ENCODE results near the gene REM2.

DNA sequence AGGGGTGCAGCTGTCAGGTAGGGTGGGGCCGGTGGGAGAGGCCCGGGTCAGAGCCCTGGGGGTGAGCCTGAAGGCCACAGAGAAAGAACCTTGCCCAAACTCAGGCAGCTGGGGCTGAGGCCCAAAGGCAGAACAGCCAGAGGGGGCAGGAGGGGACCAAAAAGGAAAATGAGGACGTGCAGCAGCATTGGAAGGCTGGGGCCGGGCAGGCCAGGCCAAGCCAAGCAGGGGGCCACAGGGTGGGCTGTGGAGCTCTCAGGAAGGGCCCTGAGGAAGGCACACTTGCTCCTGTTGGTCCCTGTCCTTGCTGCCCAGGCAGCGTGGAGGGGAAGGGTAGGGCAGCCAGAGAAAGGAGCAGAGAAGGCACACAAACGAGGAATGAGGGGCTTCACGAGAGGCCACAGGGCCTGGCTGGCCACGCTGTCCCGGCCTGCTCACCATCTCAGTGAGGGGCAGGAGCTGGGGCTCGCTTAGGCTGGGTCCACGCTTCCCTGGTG lies 36.2 kb upstream of the REM2 start:
- TF ChIP-seq CREB1 (IDR thresholded peaks at IDR 0.05; ENCODE audit: low read depth) (no peak), EP300 (IDR thresholded peaks at IDR 0.05; ENCODE audit: borderline replicate concordance) (no peak), CEBPB (IDR thresholded peaks at IDR 0.05) (no peak), EGR1 (IDR thresholded peaks at IDR 0.05) (no peak), TAF1 (IDR thresholded peaks at IDR 0.05; ENCODE audit: low read depth) (no peak), YY1 (IDR thresholded peaks at IDR 0.05; ENCODE audit: low read depth) (no peak)
- TF ChIP-seq, protein P1, sequence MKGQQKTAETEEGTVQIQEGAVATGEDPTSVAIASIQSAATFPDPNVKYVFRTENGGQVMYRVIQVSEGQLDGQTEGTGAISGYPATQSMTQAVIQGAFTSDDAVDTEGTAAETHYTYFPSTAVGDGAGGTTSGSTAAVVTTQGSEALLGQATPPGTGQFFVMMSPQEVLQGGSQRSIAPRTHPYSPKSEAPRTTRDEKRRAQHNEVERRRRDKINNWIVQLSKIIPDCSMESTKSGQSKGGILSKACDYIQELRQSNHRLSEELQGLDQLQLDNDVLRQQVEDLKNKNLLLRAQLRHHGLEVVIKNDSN (IDR thresholded peaks at IDR 0.05) = no peak
- TF ChIP-seq, protein P2, sequence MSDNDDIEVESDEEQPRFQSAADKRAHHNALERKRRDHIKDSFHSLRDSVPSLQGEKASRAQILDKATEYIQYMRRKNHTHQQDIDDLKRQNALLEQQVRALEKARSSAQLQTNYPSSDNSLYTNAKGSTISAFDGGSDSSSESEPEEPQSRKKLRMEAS (IDR thresholded peaks at IDR 0.05) = no peak
- TF ChIP-seq, protein P3, sequence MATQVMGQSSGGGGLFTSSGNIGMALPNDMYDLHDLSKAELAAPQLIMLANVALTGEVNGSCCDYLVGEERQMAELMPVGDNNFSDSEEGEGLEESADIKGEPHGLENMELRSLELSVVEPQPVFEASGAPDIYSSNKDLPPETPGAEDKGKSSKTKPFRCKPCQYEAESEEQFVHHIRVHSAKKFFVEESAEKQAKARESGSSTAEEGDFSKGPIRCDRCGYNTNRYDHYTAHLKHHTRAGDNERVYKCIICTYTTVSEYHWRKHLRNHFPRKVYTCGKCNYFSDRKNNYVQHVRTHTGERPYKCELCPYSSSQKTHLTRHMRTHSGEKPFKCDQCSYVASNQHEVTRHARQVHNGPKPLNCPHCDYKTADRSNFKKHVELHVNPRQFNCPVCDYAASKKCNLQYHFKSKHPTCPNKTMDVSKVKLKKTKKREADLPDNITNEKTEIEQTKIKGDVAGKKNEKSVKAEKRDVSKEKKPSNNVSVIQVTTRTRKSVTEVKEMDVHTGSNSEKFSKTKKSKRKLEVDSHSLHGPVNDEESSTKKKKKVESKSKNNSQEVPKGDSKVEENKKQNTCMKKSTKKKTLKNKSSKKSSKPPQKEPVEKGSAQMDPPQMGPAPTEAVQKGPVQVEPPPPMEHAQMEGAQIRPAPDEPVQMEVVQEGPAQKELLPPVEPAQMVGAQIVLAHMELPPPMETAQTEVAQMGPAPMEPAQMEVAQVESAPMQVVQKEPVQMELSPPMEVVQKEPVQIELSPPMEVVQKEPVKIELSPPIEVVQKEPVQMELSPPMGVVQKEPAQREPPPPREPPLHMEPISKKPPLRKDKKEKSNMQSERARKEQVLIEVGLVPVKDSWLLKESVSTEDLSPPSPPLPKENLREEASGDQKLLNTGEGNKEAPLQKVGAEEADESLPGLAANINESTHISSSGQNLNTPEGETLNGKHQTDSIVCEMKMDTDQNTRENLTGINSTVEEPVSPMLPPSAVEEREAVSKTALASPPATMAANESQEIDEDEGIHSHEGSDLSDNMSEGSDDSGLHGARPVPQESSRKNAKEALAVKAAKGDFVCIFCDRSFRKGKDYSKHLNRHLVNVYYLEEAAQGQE (IDR thresholded peaks at IDR 0.05; ENCODE audit: low read depth) = no peak
